Adrenal gland (tissue), 12 donors: ENCODE results near the gene PHC2. TPM values are rescaled to one million over a fixed set of nuclear protein-coding genes. Genes with fewer than 3 reads are reported as not detected.

Source experiments
- DNase-seq, 7 donors: peaks; one replicate each; pipeline ENCODE4 v3.0.0-alpha.2; 2019 to 2020
- H3K27ac ChIP-seq, 5 donors: fragments of 200-600 bp; sonication (generic) in 4 of 5; 1 replicate in 3 of 5; 2 replicates in 2 of 5; pipeline versions ENCODE4 v1.5.1 to v1.8.0; 2016 to 2020; ENCODE audit warnings: mild to moderate bottlenecking in 1 of 5
- H3K27me3 ChIP-seq: fragments of 200-600 bp; 2 replicates; pipeline ENCODE4 v1.8.0; 2021
- H3K36me3 ChIP-seq, 2 donors: fragments of 200-600 bp; replicated peaks in 1 of 2; 1 replicate in 1 of 2; 2 replicates in 1 of 2; pipeline versions ENCODE4 v1.5.1 to v1.8.0; 2018 to 2022
- H3K4me1 ChIP-seq, 2 donors: fragments of 200-600 bp; replicated peaks in 1 of 2; 1 replicate in 1 of 2; 2 replicates in 1 of 2; pipeline versions ENCODE4 v1.5.1 to v1.8.0; 2018 to 2021
- H3K4me3 ChIP-seq, 4 donors: fragments of 200-600 bp; sonication (generic) in 3 of 4; one replicate each; pipeline ENCODE4 v1.5.1; 2016 to 2018
- H3K9me3 ChIP-seq, 3 donors: fragments of 200-600 bp; sonication (generic) in 1 of 3; replicated peaks in 1 of 3; 1 replicate in 2 of 3; 2 replicates in 1 of 3; pipeline versions ENCODE4 v1.5.1 to v1.8.0; 2016 to 2021
- CTCF ChIP-seq, 6 experiments: fragments of 450-650 bp in 4 of 6; fragments of 200-600 bp in 2 of 6; sonication (generic) in 1 of 6; IDR thresholded peaks; 1 replicate in 5 of 6; 2 replicates in 1 of 6; pipeline versions ENCODE4 v1.5.1 to v1.8.0; 2016 to 2021; ENCODE audit warnings: antibody characterized with exemption in 6 of 6, mild to moderate bottlenecking in 2 of 6, moderate library complexity in 1 of 6
- POLR2A ChIP-seq, 2 donors: fragments of 450-650 bp; IDR thresholded peaks; one replicate each; pipeline ENCODE4 v1.6.1; 2017; ENCODE audit warnings: antibody characterized with exemption in 2 of 2, mild to moderate bottlenecking in 2 of 2, moderate library complexity in 1 of 2
- WGBS, 4 donors: extraction: QIAGEN DNeasy Blood & Tissue Kit in 2 of 4; methylation state at CpG; one replicate each; pipeline versions ENCODE4 v1.1.5 to v1.1.7; 2013 to 2017; 5-methylcytosine and 5-hydroxymethylcytosine counted together
- intact Hi-C, 2 donors: fragments of 100-400 bp; cut with DNase I; formaldehyde crosslinking; loops; one replicate each; pipeline versions ENCODE4 v1.14.1 to v1.15.0; 2022 to 2023
- polyA plus RNA-seq, 3 donors: library from polyadenylated mRNA; stranded (reverse); fragments of 200-250 nt in 2 of 3; fragments of 350-450 nt in 1 of 3; fragmentation: Illumina TruSeq in 1 of 3; extraction: RNeasy Lipid Tissue Mini Kit (QIAGEN cat#74804) in 1 of 3; gene quantifications; one replicate each; pipeline ENCODE4 v1.2.3, GENCODE V29; 2013 to 2014
- total RNA-seq, 9 donors: library from RNA; depleted of rRNA in 4 of 9; stranded (reverse); fragments of >200 nt in 4 of 9; fragments of 120-200 nt in 1 of 9; fragmentation: NEBNext Ultra II Directional in 1 of 9; extraction: Animal tissue kit (Norgen Biotek cat#: 25700) in 1 of 9; gene quantifications; one replicate each; pipeline versions ENCODE4 v1.1.0 to v1.2.4, GENCODE V29; 2013 to 2023
- donor health status: healthy with polysubstance abuse.
- donor health status: Bipolar disorder and iron deficiency.
- donor health status: DM: yes; HTN: yes; CAD: no.
- donor health status: DM: no; HTN: no; CAD: no.
- donor health status: DM: no; HTN: no; CAD: no.
- donor health status: DM: yes; HTN: yes; CAD: no.

The PHC2 gene
- total and polyA plus RNA-seq, 12 donors = 24.9 to 164 (median 112) TPM

GRCh38 chr1:33300673-33301072 is 130.2 kb downstream of the PHC2 start:
- DNase-seq = peak in 6 of 7 donors; percentile 54 to 84 (median 64)
- 75 to 83% (median 78%) methylated on average over 5 of the region's 5 CpGs for WGBS, 4 donors
- Histone ChIP-seq H3K4me3 (no peak overlapping the region), H3K36me3 (peaks cover 0 to 17% of the 10 kb centered on the region in 2 donors), H3K9me3 (no peaks in the 10 kb centered on the region), H3K27ac (peak overlapping the region in 2 of 5 donors; percentile 71 to 73), H3K4me1 (peaks cover 0 to 17% of the 10 kb centered on the region in 2 donors), H3K27me3 (no peaks in the 10 kb centered on the region)
- intact Hi-C loops = no loop called here
- TF ChIP-seq CTCF (IDR thresholded peaks at IDR 0.05) = no peak
- no peak for TF ChIP-seq POLR2A (IDR thresholded peaks at IDR 0.05)

DNA sequence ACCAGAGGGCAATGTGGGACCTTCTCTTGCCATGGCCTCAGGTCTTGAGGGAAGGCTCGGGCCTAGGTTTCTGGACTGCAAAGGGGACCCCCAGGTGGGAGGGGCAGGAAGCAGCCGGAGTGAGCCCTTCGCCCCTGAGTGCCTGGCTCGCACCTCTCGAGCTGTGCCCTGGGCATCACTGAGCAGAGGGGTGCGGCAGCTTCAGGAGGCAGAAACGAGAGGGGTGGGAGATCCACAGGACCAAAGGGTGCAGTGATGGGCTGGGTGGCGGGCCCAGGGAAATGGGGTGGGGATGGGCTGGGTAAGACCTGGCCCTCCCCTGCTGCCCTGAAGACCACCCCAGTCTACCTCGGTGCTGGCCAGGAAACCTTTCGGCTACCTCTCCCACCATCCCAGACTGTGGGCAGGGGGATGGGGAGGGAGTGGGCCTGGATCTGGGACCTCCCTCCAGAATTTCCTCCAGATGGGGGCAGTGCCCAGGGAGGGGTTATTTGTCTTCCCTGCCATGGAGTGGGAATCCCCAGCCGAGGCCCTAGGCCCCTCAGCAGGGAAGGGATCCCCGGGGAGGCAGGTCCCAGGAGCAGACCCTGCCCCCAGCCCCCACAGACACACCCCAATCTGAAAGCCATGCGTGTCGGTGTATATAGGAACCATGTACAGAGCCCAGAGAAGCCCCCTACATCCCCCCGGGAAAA is 131.3 kb downstream of the PHC2 start:
- peak in 2 of 7 donors; percentile 5 to 11 for DNase-seq
- TF ChIP-seq CTCF (IDR thresholded peaks at IDR 0.05) (no peak), POLR2A (IDR thresholded peaks at IDR 0.05) (no peak)
- Histone ChIP-seq H3K9me3 (no peaks in the 10 kb centered on the region), H3K27me3 (no peaks in the 10 kb centered on the region), H3K27ac (peak overlapping the region in 1 of 5 donors; percentile 32), H3K36me3 (peaks cover 0 to 25% of the 10 kb centered on the region in 2 donors), H3K4me1 (peaks cover 0 to 20% of the 10 kb centered on the region in 2 donors), H3K4me3 (no peak overlapping the region)
- intact Hi-C loops = loop anchor here (2.0 to 10.0 kb wide), 4 partner anchors 65 to 168 kb away; no protein-coding TSS in a partner anchor
- 84 to 91% (median 86%) methylated on average over 10 to 15 of the region's 15 CpGs for WGBS, 4 donors

DNA sequence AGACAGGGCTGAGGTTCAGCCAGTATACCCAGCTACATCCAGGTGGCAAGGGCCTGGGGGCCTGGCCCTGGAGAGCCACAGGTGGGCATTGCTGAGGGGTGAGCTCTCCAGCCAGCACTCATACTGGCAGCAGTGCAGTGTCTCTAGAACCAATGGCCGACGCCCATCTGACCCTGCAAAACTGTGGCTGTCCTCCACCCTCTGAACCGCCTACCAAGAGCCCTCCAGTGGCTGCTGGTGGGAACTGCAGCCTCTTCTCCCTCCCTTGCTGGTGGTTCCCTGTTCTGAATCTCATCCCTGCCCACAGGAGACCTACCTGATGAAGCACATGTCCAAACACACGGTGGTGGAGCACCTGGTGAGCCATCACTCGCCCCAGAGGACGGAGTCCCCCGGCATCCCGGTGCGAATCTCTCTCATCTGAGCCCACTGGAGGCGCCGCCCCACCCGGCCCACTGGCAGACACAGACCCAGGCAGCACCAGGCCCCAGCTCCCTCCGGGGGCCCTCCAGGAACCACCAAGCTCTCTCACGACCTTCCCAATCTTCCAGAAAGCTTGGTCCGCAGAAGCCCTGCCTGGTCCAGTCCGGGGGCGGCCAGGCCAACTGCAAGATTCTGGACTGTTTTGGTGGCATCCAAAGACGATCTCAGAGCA is 132.1 kb downstream of the PHC2 start:
- WGBS, 4 donors = 45 to 70% (median 70%) methylated on average over 8 to 18 of the region's 18 CpGs
- TF ChIP-seq CTCF (IDR thresholded peaks at IDR 0.05) (peak; percentile 75 to 91 (median 84)), POLR2A (IDR thresholded peaks at IDR 0.05) (no peak)
- Histone ChIP-seq H3K9me3 (no peaks in the 10 kb centered on the region), H3K4me1 (peaks cover 0 to 20% of the 10 kb centered on the region in 2 donors), H3K36me3 (peaks cover 0 to 29% of the 10 kb centered on the region in 2 donors), H3K4me3 (no peak overlapping the region), H3K27me3 (no peaks in the 10 kb centered on the region), H3K27ac (peak overlapping the region in 1 of 5 donors; percentile 29)
- DNase-seq = peak; percentile 61 to 85 (median 77)
- intact Hi-C loops = loop anchor here (2.0 to 10.0 kb wide), 4 partner anchors 66 to 169 kb away; no protein-coding TSS in a partner anchor

- peaks cover 0 to 20% of the 10 kb centered on the region in 2 donors for H3K4me1 ChIP-seq
- no peaks in the 10 kb centered on the region for H3K9me3 ChIP-seq
- peak in 1 of 7 donors; percentile 8 for DNase-seq
- peaks cover 0 to 29% of the 10 kb centered on the region in 2 donors for H3K36me3 ChIP-seq
- peak overlapping the region in 1 of 5 donors; percentile 29 for H3K27ac ChIP-seq
- H3K4me3 ChIP-seq = no peak overlapping the region
- no peak for TF ChIP-seq CTCF (IDR thresholded peaks at IDR 0.05)
- no peak for TF ChIP-seq POLR2A (IDR thresholded peaks at IDR 0.05)
- 90 to 98% (median 92%) methylated on average over 3 to 4 of the region's 4 CpGs for WGBS, 4 donors
- intact Hi-C loops = loop anchor here (2.0 to 10.0 kb wide), 4 partner anchors 67 to 169 kb away; no protein-coding TSS in a partner anchor
- no peaks in the 10 kb centered on the region for H3K27me3 ChIP-seq
These were observed 132.8 kb downstream of the PHC2 start for GRCh38 chr1:33297911-33298622.
